D341Med (cell line): ENCODE measurements around the gene PPIE.
"Not testable (repeated sequence)": the region's sequence is repeated elsewhere in the genome, so short reads cannot be mapped to it uniquely, and the experiment has no call there.

Experiments
- DNase-seq: peaks from one replicate; pipeline ENCODE4 v3.0.0; 2012; ENCODE audit warnings: low spot score

PPIE gene

DNA sequence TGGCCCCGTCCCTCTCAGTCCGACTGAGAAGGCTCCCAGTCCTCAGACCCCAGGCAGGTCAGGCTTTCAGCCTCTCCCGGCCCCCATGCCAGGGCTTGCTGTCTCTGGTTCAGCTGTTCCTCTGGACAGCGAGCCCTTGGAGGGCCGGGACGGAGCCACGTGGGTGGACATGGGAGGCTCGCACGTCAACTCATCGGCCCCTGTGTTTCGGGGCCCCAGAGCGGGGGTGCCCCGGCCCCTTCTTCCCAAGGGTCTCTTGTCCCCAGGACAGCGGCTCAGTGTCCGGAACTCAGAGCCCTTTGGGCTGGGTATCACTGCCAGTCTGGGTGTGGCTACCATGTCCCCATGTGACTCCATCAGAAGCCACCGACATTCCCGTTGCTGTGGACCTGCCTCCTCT, 39.2 kb downstream of the PPIE start:
- DNase-seq: not testable (repeated sequence)

DNA sequence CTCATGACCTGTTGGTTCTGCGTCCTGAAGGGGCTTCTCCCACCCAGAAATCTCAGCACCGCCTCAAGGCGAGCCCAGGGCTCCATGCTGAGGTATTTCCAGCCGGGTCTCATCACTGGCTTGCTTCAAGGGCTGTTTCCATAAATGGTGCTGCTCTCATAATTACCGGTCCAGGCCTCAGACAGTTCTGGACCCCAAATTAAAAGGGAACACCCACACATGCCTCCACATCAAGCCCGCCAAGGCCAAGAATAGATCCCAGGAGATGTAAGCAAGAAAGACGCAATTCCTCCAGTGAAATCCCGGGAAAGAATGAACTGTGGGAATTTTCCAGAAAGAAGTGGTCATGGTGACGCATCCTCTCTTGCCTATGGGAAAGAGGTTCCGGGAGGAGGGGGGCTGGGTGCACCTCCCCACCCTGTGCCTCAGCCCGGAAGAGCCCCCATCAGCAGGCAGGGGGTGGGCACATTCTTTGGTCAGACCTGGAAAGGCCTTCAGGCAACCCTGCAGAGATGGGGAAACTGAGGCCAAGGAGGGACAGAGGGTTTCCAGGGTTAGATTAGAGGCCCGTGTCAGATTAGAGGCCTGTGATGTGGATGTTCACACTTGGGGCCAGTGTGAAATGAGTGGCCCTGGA, 39.9 kb downstream of the PPIE start:
- DNase-seq: not testable (repeated sequence)

DNA sequence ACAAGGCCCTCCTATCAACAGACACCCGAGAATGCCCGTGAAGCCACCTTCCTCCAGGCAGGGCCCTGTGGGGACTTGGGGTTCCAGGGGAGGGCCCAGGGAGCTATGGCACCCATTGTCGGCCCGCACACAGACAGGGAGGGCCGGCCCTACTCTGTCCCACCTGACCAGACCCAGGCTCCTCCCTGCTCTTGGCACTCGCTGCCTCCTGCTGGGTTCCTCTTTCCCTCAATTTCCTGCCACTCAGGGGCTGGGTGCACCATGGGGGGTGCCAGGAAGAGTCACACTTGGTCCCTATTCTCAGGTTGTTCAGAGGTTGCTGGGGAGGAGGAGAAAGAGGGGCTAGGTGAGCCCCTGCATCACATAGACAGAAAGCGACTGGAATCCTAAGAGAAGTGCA, 40.5 kb downstream of the PPIE start:
- no peak for DNase-seq

DNA sequence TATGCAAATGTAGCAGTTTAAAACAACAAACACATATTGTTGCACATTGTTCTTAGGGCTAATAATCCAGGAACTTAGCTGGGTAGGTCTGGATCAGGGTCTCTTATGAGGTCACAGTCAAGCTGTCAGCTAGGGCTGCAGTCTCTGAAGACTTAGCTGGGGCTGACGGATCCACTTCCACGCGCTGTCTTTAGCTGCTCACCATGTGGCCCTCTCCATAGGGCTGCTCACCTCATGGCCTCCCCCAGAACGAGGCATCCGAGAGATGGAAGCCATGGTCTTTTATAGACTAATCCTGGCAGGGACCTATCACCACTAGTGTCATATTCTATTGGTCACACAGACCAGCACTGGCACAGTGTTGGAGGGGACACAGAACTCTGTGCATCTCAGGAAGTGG, 41.1 kb downstream of the PPIE start:
- DNase-seq: no peak

DNA sequence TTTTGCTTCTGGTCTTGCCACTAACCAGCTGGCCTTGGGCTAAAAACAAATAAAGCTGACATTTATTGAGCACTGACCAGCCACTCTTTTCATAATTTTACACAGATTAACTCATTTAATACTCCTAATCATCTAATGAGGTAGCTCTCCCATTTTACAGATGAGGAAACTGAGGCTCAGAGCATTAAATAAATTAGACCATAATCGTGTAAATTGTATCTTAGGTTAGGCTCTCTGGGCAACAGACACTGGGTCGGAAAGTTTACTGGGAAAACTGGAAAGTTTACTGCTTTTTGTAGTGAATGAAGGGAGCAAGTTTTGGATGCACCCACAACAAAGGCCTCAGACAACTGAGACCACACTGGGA, 42.6 kb downstream of the PPIE start:
- DNase-seq: no peak

DNA sequence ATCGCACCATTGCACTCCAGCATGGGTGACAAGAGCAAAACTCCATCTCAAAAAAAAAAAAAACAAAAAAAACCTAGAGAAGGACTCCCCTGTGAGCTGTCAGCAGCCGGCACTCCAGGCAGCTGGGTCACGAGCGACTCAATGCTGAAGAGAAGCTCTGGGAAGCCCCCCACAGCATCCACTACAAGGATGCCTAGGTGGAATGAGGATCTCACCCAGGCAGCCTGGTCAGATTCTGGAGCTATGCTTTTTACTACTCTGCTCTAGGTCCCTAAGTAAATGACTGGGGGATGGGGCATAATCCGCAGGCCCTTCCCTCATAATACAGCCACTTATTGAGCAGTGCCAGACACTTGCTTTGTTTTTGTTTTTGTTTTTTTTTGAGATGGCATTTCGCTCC, 43.4 kb downstream of the PPIE start:
- no peak for DNase-seq

DNA sequence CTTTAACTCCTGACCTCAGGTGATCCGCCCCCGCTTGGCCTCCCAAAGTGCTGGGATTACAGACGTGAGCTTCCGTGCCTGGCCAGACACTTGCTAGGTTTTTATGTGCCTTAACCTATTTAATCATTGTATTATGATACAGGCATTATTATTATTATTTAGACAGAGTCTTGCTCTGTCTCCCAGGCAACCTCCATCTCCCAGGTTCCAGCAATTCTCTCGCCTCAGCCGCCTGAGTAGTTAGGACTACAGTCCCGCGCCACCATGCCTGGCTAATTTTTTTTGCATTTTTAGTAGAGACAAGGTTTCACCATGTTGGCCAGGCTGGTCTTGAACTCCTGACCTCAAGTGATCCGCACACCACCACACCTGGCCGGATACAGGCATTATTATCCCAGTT, 44.0 kb downstream of the PPIE start:
- not testable (repeated sequence) for DNase-seq

DNA sequence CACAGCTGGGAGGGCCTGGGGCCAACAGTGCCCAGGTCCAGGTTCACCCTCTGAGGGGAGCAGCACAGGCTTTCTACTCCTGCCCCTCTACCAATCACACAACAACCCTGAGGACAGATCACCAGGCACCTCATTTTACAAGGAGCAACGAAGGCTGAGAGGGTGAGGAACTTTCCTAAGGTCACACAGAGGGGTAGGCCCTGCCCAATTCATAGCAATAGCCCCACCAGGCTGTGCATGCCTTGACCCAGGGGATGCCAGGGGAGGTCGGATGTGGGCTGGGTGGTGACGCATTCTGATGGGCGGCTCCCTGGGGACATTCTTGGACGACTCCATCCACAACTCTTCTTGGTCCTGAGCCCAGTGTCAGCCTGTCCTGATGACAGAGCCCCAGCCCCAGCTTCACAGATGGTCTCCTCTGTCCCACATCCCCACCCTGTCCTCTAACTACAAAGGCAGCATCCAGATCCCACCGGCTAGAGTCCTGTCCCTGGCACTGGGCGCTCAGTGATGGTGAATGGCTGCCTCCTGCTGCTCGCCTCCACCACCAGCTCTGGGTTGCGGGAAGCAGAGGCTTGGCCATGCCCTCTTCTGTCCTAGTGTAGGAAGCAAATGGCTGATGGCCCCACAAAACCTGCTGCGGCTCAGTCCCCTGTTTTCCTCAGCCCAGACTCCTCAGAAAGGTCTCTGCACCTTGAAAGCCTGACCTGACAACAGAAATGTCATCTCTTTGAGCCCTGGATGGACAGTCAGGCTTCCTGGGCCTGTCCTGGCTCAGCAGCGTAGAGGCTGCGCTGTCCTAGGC, 47.8 kb downstream of the PPIE start:
- not testable (repeated sequence) for DNase-seq

DNA sequence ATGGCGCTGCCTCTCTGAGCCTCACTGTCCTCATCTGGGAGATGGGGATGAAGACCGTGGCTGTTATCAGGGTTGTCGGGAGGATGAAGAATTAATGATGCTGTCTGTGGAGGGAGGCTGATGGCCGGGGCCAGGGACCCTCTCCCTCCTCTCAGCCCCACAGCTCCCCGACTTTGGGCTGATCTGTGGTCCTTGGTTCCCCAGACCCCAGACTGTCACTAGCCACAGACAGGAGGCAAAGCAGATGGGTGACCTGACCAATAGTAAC, 48.4 kb downstream of the PPIE start:
- DNase-seq: not testable (repeated sequence)

DNA sequence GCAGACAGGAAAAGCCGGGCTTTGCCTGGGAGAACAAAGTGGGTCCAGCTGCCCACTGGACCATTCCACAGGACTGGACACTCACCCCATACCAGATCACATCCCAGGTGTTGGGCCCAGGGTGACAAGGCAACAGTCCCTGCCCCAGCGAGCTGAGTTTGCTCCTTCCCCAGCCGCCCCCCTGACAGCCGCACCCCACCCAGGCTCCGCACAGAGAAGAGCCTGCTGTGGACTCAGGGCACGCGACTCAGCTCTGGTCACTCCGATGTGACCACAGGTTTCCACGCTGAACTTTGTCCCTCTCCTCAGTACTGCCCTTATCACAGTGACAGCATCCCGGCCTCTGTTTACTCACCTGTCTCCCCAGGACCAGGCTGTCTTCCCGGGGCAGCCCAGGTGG, 48.8 kb downstream of the PPIE start:
- DNase-seq: peak; percentile 25

DNA sequence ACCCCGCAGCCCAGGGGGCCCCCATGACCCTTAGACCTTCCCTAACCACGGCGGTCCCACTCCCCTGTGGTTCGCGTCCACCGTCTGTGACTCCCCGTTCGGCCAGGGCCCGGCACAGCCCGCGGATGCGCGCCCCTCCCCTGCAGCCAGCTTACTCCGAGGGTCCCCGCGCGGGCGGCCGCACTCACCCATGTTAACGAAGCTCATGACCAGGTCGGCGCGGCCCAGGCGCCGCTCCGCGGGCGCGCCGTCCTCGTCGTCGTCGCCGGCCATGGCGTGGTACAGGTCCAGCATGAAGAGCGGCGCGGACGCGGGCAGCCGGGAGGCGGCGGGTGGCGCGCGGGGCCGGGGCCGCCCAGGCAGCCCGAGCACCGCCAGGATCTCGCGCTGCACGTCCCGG, 49.3 kb downstream of the PPIE start:
- peak; percentile 30 for DNase-seq

DNA sequence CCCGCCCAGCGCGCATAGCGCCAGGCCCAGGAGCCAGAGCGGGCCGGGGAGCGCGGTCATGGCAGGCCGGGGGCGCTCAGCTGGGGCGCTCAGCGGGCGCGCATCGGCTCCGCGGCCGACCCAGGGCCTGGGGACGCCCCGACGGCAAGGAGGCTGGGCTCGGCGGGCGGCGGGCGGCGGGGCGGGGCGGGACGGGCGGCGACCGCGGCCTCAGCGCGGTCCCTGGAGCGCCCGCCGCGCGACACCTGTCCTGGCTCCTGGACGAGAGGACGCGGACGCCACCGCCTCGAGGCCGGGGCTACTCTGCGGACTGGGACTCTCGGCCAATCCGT, 49.7 kb downstream of the PPIE start:
- peak; percentile 58 for DNase-seq

DNA sequence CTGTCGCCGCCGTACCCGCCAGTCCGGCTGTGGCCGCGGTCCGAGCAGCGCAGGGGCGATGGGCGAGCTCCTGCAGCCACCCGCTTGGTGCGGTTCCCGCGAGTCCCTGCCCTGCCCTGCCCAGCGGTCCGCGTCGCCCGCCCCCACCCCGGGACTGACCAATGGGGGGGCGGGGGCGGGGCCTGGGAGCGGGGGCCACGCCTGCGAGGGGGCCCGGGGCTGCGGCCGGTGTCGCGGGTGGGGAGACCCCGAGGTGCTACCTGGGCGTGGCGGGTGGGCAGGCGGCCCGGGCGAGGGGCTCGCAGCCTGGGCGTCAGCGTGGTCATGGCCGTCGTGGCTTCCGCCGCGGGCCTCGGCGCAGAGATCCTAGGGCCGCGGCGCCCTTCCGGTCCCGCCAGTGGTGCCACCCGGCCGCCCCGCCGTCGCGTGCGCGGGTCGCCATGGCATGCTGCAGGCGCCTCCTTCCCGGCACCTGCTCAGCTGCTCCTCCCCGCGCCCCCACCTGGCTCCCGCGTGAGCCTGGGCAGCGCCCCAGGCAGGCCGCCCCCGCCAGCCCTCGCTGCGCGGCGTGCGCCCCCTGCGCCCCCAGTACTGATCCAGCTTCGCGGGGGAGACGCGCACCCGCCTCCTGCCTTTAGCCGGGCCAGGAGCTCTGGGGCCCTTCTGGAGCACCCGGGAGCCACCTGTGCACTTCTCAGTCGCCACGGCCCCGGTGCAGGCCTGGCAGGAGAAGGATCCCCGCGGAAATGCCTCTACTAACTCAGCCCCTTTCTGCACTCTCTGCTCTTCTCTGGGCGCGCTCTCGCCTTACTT, 50.3 kb downstream of the PPIE start, which contains the start of gene BMP8B:
TSS of gene BMP8B (minus strand) at position 108 of the 813 bp plus-strand sequence. CDS start 380 bp downstream, outside the sequence.
- peak; percentile 63 for DNase-seq

DNA sequence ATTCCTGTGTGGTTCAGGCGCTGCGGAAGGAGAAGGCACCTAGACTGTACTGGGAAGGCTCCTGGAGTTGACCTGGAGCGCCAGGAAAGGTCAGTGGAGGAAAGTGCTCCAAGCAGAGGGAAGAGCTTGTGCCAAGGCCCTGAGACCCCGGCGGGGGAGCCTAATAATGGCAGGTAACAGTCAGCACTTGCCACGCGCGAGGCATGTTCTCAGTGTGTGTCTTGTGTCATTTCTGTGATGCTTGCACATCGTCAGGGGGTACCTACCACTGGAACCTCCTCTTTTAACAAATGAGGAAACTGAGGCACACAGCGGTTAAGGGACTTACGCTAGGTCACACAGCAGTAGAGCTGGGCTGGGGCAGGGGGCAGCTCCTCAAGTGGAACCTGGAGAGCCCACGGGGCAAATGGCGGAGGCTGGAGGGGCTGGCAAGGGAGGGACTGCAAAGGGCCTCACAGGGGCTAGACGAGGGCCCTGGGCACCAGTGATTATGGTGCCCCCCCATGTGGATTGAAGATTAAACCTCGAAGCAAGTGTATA, 51.0 kb downstream of the PPIE start:
- DNase-seq: no peak

DNA sequence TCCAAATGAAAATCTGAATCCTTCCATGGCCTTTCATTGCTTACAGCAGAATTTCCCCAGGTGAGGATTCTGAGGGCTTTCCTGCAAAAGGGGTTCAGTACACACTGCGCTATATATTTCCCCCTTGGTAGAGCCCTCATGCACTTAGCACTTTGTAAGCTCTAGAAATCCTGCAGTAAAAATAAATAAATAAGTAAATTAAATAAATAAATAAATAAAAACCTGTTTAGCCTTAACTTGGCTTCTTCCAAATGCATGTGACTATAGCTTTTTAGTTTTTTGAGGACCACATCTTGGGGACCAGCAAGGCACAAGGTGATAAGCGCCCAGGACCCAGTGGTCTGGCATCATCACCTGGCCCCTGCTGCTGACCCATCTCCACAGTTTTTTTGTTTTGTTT, 53.2 kb downstream of the PPIE start:
- no peak for DNase-seq

DNA sequence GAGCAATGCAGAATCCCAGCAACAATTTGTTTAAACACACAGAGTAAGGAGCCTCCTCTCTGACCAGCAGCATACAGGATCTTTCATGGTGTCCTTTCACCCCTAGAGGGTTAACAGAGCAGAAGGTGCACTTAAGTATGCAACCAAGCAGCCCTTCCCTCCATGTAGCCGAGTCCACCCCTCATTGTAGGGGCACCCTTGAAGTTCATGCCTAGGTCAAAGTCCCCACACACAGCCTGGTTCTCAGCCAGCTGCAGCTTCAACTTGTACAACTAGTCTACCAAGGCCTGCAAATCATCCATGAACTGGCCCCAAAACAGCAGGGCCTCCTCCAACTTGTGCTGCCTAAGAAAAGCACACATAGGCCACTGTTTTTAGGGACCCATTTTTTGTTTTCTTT, 57.0 kb downstream of the PPIE start:
- DNase-seq: no peak

DNA sequence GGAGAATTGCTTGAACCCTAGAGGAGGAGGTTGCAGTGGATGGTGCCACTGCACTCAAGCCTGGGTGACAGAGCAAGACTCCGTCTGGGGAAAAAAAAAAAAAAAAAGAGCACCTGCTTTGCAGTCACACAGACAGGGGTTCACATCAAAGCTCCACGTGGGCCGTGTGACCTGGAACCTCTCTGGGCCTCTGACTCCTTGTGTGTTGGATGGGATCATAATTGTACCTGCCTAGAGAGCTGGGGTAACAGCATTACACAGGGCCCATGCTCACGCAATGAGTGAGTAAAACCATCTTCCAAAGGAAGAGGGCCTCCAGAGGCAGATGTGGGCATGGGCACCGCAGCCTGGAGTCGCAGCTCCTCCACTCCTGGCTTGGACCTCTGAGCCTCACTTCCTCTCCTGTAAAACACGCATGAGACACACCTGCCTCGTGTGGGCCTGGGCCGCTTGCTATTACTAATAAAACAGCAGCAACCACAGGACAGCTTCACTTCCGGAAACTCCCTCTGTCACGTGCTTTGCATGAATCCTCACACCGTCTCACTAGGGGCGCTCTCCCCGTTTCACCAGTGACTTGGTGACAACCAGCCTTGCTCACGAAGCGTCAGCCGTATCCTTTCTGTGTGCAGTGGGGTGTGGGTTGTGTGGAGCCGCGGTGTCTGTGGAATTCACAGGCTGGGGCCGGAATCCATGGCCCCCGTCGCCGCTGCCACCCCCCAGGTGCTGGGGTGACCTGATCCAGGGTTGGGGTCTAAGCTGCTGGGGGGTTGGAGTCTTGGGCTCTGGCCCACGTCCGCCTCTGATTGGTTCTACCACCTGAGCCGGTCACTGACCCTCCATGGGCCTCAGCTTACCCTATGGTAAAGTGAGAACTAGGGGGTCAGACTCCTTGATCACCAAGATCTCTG, 60.4 kb downstream of the PPIE start:
- not testable (repeated sequence) for DNase-seq

DNA sequence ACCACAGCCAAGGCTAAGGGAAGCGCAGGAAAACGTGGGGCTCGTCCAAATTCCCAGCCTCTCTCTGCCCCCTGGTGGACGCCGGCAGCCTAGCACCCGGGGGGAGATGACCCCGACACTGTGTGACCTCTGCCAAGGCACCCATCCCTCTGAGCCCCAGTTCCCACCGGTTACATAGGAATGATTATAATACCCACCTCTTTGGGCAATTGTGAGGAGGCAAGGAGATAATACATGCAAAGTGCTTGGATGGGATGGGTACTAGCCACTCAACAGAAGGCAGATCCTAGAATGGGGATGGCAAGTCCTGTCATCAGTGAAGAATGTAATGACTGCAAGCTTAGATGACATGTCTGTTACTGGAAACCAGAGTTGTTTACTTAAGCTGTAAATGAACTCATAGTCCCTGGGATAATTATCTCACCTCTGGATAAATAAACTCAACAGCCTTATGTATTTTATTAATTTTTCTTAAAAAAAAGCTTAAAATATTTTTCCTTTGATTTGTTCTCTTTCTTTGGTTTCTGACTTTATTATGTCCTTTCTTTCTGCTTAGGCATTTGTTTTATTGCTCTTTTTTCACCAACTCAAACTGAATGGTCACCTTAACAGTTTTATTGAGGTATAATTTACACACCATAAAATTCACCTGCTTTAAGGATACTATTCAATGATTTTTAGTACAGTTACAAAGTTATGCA, 61.2 kb downstream of the PPIE start:
- peak; percentile 83 for DNase-seq

DNA sequence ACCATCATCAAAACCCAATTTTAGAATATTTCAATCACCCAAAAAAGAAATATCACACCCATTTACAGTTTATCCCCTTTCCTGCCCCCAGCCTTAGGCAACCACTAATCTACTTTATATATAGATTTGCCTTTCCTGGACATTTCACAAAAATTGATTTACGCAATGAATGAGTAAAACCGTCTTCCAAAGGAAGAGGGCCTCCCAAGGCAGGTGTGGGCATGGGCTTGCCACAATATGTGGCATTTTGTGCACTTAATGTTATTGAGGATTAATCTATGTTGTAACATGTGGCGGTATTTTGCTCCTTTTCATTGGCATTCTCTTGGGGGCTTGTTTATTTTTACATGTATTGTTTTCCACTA, 61.8 kb downstream of the PPIE start:
- no peak for DNase-seq

DNA sequence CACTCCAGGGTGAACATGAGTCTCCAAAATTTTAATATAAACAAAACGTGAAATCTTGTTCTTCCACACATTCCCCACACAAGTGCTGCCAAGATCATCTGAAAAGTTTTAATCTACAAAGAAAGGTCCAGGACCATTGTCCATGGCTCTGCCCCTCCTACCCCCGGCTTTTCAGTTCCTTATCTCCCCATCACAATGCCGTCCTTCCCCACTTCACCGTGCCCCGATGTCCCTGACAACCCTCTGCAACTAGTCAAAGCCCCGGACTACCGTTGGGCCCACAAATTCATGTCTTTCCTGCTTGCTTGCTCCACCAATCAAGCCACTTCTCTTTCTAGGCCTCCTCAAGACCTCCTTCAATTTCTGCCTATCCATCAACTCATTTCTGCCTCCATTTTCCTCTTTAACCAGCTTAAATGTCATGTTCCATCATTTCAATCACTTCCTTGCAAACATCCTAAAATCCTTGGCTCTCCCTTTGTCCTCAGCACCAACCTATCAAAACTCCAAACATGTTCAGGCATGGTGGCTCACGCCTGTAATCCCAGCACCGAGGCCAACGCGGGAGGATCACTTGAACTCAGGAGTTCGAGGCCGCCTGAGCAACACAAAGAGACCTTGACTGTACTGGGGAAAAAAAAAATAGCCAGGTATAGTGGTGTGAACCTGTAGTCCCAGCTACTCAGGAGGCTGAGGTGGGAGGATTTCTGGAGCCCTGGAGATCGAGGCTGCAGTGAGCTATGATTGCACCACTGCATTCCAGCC, 64.0 kb downstream of the PPIE start:
- DNase-seq: no peak

DNA sequence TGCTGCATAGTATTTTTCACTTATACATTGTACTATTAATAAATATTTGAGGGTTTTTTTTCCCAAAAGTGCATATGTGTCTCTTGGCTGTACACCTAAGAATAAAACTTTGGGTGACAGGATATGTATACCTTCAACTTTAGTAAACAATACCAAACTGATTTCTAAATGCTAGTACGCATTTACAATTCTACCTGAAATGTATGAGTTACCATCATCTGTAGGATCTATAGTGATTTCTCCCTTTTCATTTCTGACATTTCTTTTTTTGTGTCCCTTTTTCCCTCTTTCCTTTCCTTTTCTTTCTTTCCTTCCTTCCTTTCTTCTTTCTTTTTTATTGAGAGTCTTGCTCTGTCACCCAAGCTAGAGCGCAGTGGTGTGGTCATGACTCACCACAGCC, 66.7 kb downstream of the PPIE start:
- no peak for DNase-seq
